ENCODE measurements around the gene ELMO1. TPM values are rescaled to one million over a fixed set of nuclear protein-coding genes. Genes with fewer than 3 reads are reported as not detected.

ELMO1 gene
- total and polyA plus RNA-seq, 2 experiments from 2014 or later, result 6.5 to 24.9 TPM

GRCh38 chr7:37398403-37398802, 50.3 kb downstream of the ELMO1 start:
- H3K4me2 ChIP-seq, result no peak overlapping the region
- no peak for ATAC-seq

More at GRCh38 chr7:37398403-37398802, 50.3 kb downstream of the ELMO1 start:
- DNase-seq (ENCODE audit: low spot score), result no peak
- Histone ChIP-seq H3K9me2 (ENCODE audit: insufficient read depth) (no peaks in the 10 kb centered on the region), H3K4me3 (no peak overlapping the region), H3K4me1 (ENCODE audit: insufficient read depth) (no peaks in the 10 kb centered on the region; the same call in 1 of the 2 replicates), H3F3A (replicated peaks; ENCODE audit: low read depth) (no peaks in the 10 kb centered on the region), H3K79me2 (replicated peaks; ENCODE audit: insufficient read depth) (0 out of 2 replicates have a peak, but pooled peaks cover 3% of the 10 kb centered on the region), H3K27ac (ENCODE audit: low read depth) (no peak overlapping the region), H2AFZ (no peak overlapping the region), H3K36me3 (ENCODE audit: insufficient read depth) (no peaks in the 10 kb centered on the region), H4K20me1 (replicated peaks; ENCODE audit: insufficient read depth) (no peaks in the 10 kb centered on the region), H3K27me3 (ENCODE audit: insufficient read depth) (no peaks in the 10 kb centered on the region)
- peaks cover 22% of the 10 kb centered on the region for H3K4me1 Mint-ChIP-seq
- TF ChIP-seq STAT1 (IDR thresholded peaks at IDR 0.05; ENCODE audit: unreplicated experiment) (no peak), EZH2 (IDR thresholded peaks at IDR 0.05; ENCODE audit: low read depth, unreplicated experiment) (no peak), CREB1 (CRISPR knock-in tag; IDR thresholded peaks at IDR 0.05; ENCODE audit: low read depth) (no peak), ETS1 (IDR thresholded peaks at IDR 0.05) (no peak), ZNF462 (CRISPR knock-in tag; IDR thresholded peaks at IDR 0.05) (no peak), ZNF331 (CRISPR knock-in tag; IDR thresholded peaks at IDR 0.05; ENCODE audit: low read depth) (no peak), EZH2phosphoT487 (IDR thresholded peaks at IDR 0.05; ENCODE audit: unreplicated experiment) (no peak), JUNB (IDR thresholded peaks at IDR 0.05; ENCODE audit: unreplicated experiment) (no peak), NANOG (IDR thresholded peaks at IDR 0.05; ENCODE audit: borderline replicate concordance) (no peak), ZNF114 (CRISPR knock-in tag; IDR thresholded peaks at IDR 0.05) (no peak), POLR2AphosphoS5 (IDR thresholded peaks at IDR 0.05; ENCODE audit: low read depth) (no peak), CTCF (conservative IDR thresholded peaks at IDR 0.05; ENCODE audit: low read depth in 2 of 2) (no peak), REST (IDR thresholded peaks at IDR 0.05; ENCODE audit: unreplicated experiment) (no peak)
- no peaks in the 10 kb centered on the region for H3K27me3 Mint-ChIP-seq (ENCODE audit: insufficient read depth, low read depth, poor library complexity)
- no peak overlapping the region for H3K27ac Mint-ChIP-seq
- H3K9me3 Mint-ChIP-seq, result peaks cover 5% of the 10 kb centered on the region; the same call in 2 of the 3 replicates
- 0 out of 3 replicates have a peak, but pooled peaks cover 3% of the 10 kb centered on the region for H3K36me3 Mint-ChIP-seq (ENCODE audit: low read depth)
- no peak overlapping the region for H3K4me3 Mint-ChIP-seq

Data from GM23338 (cell line).